Measurements from ENCODE around the gene TRPC5OS. TPM values are rescaled to one million over a fixed set of nuclear protein-coding genes. Genes with fewer than 3 reads are reported as not detected.

Gene TRPC5OS
- total and polyA plus RNA-seq, 2 of the 8 experiments (the other 6 are each of a cell fraction or from before 2014, with no cell fraction given), result not detected

DNA sequence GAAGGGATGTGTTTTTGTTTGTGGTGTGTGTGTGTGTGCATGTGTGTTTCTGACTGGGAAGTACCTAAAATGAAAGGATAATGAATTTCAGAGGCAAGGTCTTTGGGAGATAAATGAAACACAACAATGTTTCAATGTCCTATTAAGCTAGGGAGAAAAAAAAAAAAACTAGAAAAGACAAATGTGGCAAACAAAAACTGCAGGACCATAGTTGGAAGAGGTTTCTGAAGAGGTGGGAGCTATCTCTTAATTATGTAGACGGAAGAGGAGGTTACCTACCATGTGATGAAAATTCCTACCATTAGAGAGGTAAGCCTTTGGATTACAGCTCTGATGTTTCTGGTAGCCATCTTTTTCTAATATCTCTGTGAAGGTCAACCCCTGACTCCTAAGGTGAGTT lies at the start of gene TRPC5OS (continued):
- TF ChIP-seq, protein P1, sequence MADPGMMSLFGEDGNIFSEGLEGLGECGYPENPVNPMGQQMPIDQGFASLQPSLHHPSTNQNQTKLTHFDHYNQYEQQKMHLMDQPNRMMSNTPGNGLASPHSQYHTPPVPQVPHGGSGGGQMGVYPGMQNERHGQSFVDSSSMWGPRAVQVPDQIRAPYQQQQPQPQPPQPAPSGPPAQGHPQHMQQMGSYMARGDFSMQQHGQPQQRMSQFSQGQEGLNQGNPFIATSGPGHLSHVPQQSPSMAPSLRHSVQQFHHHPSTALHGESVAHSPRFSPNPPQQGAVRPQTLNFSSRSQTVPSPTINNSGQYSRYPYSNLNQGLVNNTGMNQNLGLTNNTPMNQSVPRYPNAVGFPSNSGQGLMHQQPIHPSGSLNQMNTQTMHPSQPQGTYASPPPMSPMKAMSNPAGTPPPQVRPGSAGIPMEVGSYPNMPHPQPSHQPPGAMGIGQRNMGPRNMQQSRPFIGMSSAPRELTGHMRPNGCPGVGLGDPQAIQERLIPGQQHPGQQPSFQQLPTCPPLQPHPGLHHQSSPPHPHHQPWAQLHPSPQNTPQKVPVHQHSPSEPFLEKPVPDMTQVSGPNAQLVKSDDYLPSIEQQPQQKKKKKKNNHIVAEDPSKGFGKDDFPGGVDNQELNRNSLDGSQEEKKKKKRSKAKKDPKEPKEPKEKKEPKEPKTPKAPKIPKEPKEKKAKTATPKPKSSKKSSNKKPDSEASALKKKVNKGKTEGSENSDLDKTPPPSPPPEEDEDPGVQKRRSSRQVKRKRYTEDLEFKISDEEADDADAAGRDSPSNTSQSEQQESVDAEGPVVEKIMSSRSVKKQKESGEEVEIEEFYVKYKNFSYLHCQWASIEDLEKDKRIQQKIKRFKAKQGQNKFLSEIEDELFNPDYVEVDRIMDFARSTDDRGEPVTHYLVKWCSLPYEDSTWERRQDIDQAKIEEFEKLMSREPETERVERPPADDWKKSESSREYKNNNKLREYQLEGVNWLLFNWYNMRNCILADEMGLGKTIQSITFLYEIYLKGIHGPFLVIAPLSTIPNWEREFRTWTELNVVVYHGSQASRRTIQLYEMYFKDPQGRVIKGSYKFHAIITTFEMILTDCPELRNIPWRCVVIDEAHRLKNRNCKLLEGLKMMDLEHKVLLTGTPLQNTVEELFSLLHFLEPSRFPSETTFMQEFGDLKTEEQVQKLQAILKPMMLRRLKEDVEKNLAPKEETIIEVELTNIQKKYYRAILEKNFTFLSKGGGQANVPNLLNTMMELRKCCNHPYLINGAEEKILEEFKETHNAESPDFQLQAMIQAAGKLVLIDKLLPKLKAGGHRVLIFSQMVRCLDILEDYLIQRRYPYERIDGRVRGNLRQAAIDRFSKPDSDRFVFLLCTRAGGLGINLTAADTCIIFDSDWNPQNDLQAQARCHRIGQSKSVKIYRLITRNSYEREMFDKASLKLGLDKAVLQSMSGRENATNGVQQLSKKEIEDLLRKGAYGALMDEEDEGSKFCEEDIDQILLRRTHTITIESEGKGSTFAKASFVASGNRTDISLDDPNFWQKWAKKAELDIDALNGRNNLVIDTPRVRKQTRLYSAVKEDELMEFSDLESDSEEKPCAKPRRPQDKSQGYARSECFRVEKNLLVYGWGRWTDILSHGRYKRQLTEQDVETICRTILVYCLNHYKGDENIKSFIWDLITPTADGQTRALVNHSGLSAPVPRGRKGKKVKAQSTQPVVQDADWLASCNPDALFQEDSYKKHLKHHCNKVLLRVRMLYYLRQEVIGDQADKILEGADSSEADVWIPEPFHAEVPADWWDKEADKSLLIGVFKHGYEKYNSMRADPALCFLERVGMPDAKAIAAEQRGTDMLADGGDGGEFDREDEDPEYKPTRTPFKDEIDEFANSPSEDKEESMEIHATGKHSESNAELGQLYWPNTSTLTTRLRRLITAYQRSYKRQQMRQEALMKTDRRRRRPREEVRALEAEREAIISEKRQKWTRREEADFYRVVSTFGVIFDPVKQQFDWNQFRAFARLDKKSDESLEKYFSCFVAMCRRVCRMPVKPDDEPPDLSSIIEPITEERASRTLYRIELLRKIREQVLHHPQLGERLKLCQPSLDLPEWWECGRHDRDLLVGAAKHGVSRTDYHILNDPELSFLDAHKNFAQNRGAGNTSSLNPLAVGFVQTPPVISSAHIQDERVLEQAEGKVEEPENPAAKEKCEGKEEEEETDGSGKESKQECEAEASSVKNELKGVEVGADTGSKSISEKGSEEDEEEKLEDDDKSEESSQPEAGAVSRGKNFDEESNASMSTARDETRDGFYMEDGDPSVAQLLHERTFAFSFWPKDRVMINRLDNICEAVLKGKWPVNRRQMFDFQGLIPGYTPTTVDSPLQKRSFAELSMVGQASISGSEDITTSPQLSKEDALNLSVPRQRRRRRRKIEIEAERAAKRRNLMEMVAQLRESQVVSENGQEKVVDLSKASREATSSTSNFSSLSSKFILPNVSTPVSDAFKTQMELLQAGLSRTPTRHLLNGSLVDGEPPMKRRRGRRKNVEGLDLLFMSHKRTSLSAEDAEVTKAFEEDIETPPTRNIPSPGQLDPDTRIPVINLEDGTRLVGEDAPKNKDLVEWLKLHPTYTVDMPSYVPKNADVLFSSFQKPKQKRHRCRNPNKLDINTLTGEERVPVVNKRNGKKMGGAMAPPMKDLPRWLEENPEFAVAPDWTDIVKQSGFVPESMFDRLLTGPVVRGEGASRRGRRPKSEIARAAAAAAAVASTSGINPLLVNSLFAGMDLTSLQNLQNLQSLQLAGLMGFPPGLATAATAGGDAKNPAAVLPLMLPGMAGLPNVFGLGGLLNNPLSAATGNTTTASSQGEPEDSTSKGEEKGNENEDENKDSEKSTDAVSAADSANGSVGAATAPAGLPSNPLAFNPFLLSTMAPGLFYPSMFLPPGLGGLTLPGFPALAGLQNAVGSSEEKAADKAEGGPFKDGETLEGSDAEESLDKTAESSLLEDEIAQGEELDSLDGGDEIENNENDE (IDR thresholded peaks at IDR 0.05; ENCODE audit: insufficient replicate concordance, low read length), result no peak
- no peak for TF ChIP-seq RXRA (IDR thresholded peaks at IDR 0.05; ENCODE audit: insufficient read depth, low read depth, low read length)
- TF ChIP-seq SP1 (IDR thresholded peaks at IDR 0.05; ENCODE audit: low read depth, low read length), result no peak
- TF ChIP-seq SIRT6 (IDR thresholded peaks at IDR 0.05; ENCODE audit: low read length), result no peak
- no peak for TF ChIP-seq SRF (IDR thresholded peaks at IDR 0.05; ENCODE audit: low read depth, low read length)
- no peak for TF ChIP-seq HDAC6 (IDR thresholded peaks at IDR 0.05; ENCODE audit: low read depth, low read length)
- no peak for TF ChIP-seq TCF12 (IDR thresholded peaks at IDR 0.05; ENCODE audit: low read depth, low read length)
- no peak for TF ChIP-seq CBX5 (IDR thresholded peaks at IDR 0.05; ENCODE audit: low read depth, low read length)
- TF ChIP-seq CBX8 (IDR thresholded peaks at IDR 0.05; ENCODE audit: borderline replicate concordance, low read depth, low read length), result no peak
- TF ChIP-seq KDM4A (IDR thresholded peaks at IDR 0.05; ENCODE audit: low read depth, low read length, severe bottlenecking), result no peak
